ENCODE data around the gene CLDN16.
A peak's percentile ranks its signal among the peaks of the same experiment; 100 is the strongest.

CLDN16 gene

DNA sequence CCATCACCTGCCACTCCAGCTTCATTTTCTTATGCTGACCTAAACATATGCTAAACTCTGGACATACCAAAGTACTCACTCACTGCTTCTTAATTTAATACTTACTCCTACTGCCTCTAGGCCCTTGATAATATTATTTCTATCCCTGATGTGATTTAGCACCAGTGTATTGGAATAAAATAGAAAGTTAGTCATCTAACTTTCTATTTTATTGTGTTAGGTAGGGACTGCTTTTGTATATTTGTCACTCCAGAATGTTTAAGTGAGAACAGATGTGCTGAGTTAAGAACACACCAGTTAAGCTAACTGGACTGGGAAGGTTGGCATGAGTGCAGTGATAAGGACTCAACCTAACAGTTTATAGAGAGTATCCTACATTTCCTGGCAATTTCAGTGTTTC lies 6.5 kb upstream of the CLDN16 start:
- DNase-seq: no peak

DNA sequence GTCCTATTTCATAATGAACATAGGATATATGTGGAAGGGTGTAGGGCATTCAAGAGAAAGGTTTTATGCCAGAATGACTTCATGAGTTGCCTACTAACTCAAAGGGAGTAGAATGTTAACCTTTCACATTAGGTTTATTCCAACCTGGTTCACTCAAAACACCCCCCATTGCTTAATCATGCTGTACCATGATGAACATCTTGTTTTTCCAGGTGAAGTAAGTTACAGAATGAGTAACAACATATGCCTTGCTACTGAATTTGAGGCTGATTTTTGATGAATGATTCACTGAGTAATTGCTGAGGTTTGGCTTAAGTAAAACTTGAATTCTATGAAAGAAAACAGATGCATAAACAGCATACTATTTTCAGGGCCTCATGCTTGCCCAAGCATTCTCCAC lies 5.9 kb upstream of the CLDN16 start:
- DNase-seq: no peak

DNA sequence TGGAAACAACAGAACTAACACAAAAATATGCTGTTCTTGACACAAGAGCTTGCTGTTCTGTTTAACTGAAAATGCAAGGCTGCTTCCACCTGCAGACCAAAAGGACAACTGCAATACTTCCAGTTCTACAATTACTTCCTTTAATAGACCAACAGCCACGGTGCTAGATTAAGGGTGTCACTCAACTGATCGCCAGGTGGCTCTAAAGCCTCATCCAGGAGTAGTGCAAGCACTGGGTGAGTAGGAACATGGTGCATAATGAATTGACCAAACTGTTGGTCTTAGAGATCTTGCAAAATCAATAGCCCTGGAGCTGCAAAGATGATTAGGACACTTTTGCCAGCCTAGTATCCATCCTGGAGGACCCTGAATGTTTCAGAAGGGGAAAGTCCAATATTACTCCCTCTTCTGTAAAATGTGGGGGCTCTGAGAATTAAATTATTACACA lies 3.6 kb upstream of the CLDN16 start:
- peak; percentile 52 for DNase-seq

DNA sequence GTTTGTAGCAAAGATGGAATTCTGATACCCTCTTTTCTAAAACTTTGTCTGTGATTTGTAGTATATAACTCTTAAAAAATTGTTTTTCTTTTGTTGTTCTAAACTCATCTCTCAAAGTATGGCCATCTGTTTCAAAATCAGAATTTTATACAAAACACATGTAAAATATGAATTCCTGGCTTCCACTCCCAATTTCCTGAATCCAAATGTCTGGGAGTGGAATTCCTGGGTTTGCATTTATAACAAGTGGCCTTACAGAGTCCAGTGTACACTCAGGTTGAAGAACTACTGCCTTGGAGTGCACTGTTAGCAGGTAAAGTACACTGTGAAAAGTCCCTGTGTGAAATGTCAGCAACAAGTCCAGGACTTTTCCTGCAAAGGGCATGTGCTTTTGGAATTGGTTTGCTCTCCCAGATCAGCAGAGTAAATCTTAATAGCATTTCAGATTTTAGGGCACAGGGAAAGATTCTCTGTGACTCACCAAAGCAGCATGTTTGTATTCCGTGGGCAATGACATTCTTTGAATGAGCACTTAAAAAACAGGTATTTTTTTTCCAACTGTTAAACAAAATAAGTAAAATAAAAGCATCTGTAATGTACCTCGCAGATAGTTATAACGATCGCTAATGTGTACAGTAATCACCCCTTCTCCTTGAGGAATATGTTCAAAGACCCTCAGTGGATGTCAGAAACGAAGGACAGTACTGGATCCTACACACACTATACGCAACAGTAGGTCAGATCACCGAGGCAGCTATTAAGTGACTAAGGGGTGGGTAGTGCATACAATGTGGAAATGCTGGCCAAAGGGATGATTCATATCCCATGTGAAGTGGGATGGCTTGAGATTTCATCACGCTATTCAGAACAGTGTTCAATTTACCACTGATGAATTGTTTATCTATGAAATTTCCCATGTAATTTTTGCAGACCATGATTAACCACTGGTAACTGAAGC lies 2.0 kb upstream of the CLDN16 start:
- DNase-seq: peak; percentile 61

DNA sequence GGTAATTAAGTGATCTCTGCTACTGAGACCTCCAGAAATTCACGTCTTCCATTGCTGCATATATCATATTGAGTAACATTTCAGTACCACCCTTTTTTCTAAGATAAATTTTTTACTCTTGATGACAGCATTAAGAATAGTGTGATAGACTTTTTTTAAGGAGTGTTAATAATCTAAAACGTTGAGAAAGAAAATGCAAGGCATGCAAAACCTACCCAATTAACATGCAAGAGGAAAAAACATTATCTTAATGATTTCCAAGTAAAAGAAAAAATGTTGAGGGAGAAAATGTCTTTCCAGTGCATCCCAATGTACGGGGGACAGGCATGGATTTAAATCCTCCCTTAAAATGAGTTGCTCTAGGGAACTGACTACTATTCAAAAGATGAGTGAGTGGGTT lies 740 bp downstream of the CLDN16 start:
- no peak for DNase-seq

DNA sequence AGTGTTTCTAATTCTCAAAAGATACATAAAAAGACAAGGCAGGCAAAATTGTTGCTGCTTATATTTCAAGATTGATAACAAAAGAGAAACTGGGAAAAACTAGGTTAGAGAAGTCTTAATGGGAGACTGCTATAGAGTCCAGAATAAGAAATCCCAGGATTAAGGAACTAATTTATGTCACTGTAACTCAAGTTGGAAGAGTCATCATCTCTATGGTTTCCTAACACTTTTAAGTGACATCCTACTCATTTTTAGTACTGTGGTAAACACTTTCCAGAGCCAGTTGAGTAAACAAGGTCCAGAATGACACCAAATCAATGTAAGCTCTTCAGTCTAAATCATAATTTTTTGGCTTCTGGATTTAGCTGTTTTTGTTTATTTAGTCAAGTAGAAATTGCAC lies 8.0 kb downstream of the CLDN16 start:
- no peak for DNase-seq

DNA sequence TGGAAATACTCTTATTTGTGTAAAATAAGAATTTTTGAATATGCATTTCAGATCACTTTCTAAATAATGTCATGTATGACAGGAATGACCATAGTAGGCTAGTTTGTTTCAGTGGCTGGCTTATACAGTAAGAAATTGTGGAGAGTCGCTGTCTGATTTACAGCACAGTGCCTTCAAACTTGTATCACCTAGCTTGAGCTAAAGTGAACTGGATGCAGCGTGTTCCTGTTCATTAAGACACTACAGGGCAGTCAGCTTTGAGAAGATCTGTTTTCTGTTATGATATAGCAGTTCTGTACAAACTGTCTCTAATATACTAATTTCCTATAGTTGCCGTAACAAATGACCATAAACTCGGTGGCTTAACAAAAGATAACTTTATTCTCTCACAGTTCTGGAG lies 9.9 kb downstream of the CLDN16 start:
- DNase-seq: no peak

DNA sequence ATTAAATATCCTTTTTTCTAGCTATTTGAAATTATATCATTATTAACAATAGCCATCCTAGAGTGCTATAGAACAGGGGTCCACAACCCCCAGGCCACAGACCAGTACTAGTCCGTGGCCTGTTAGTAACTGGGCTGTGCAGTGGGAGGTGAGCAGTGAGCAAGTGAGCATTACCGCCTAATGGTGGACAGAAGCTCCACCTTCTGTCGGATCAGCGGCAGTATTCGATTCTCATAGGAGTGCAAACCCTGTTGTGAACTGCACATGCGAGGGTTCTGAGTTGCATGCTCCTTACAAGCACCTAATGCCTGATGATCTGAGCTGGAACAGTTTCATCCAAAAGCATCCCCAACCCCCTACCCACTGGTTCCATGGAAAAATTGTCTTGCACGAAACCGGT lies 11.7 kb downstream of the CLDN16 start:
- no peak for DNase-seq

DNA sequence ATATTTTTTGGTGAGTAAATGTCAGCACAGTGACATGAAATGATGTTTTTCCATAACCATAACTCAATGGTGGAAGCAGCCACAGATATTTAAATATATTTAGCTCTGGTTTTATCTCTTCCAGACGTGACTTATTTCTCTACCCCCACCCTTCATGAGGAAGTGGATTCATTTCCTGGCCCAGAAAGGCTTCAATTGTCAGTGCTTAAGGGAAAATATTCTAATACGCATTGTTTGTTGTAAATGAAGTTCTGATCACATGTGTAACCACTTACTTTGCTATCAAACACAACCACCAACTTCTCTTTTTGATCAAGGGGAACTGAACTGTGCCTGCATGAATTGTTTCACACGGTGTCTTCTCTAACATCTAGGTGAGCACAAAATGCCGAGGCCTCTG lies 14.0 kb downstream of the CLDN16 start:
- no peak for DNase-seq

DNA sequence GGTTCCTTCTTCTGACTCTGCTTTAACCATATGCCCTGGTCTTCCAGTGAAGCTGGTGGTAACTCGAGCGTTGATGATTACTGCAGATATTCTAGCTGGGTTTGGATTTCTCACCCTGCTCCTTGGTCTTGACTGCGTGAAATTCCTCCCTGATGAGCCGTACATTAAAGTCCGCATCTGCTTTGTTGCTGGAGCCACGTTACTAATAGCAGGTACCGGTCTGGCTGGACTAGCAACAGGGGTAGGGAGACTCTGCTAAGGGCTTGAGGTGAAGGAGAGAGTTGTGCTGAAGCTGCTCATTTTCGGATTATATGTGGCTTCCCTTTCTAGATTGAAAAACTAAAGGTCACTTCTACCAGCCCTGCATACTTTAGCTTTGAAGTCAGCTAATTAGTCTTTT lies 16.8 kb downstream of the CLDN16 start:
- peak; percentile 78 for DNase-seq

DNA sequence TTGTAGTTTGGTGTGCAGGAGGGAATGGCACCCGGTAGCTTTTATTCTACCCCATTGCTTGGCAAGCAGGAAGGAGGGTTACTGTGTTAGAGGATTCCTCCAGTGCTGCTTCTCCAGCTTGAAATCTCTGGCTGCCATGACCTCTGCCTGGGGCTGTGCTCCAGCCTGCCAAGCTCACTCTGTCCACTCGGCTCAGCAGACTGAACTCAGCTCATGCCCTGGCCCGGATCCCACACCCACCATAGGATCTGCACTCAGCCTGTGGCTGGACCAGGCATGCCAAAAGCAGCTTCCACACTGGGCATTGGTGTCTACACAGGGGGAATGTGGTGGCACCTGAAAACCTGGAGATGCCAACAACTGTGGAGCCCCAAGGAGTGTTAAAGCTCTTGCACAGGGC lies 26.3 kb downstream of the CLDN16 start:
- DNase-seq: no peak

DNA sequence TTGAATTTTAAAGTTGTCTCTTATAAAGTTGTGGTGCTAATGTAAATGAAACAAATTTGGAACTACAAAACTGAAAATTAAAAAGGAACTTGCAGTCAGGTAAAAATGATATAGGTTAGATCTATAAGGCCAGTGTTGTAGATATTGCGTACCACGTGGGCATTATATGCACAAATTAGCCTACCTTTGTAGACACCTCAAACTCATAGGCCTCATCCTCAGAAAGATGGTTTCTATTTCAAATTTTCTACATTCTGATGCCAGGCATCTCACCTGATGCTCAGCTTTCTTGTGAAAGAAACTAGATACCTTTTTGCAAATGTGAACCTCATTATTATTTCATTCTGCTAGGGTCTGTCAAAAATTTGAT lies 36.1 kb downstream of the CLDN16 start:
- no peak for DNase-seq

DNA sequence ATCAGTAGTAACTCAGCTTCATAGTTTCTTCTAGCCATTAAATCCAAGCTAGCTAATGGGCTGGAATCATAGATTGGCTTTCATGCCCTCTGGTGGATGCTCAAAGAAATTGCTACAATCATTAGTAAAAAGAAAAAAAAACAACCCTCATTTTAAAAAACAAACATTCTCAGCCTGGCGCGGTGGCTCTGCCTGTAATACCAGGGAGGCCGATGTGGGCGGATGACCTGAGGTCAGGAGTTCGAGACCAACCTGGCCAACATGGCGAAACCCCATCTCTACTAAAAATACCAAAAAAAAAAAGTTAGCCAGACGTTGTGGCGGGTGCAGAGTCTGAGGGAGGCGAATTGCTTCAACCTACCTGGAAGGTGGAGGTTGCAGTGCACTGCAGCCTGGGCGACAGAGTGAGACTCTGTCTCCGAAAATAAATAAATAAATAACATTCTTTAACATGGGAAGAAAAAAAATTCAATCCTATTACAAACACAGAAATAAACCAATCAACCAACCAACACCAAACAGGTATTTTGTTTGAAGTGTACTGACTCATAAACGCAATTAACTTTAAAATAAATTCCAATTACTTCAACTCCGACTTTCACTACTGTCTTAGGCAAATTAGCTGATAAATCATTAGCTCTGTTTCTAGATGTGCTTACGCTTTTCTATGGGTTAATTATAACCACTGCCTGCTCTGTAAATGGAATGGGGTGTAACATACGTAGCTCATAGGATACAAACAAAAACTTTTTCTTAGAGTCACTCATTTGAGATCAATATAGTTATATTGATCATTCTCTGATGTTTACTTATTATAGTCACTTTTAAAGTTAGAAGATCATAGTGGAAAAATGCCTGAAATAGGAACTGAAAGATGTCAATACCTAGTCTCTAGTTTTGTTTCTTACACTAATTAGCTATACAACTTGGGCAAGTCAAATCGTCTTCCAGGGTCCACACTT lies 36.8 kb downstream of the CLDN16 start:
- peak; percentile 74 for DNase-seq

DNA sequence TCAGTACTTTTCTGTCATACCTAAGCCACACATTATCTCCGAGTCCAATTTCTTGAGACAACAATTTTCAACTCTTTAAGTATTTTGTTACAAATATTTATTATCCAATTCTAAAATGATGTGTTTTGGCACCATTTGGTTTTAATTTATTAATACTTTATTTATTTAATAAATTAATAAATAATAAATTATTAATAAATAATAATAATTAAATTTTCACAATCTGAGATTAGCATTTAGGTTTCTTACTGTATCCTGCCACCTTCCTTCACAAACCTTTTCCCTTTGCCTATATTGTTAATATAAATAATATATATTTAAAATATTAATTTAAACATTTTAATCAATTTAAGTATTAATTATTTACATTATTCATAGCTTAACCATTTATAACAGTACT lies 37.9 kb downstream of the CLDN16 start:
- DNase-seq: no peak

DNA sequence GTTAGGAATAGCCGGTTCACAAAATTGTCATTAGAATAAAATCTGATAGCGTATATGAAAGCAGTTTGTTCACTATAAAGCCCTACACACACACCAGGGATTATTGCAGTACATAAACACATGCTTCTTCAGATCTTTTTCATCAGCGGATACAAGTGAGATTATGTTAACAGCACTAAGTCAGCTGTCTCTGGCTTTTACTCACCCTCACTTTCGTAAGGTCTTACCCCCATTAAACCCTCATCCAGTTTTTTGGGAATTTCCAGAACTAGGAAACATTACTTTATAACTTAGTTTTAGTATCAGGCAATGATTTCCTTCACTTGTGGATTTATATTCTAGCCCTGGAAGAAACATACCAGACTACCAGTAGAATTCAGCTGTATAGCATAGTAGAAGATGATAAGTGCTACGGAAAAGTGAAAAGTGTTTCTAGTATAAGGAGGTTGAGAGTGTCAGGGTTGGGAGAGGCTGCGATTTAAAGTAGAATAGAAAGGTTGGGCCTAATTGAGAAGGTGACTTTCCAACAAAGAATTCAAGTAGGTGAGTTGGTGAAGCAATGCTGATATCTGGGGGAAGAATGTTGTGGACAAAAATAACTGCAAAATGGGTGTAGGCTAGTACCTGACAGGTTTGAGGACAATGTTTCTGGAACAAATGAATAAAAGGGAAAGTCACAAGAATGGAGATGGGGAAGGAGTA lies 39.0 kb downstream of the CLDN16 start:
- DNase-seq: no peak

DNA sequence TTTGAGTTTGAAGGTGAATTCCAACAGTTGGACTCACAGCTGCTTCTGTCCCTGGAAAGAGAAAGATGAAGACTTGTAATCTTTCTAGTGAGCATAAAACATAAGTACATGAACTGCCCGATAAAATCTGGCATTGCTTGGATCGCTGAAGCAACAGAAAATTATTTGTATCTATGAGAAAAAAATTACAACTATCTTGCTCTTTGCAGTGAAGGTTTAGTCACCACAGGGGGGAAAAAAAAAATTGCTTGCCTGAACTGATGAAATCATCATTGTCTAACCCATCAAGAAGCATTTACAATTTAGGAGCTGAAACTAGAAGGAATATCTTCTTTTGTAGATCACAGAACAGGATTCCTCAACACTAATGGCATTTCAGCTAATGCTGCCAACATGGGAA lies 41.7 kb downstream of the CLDN16 start:
- DNase-seq: no peak

DNA sequence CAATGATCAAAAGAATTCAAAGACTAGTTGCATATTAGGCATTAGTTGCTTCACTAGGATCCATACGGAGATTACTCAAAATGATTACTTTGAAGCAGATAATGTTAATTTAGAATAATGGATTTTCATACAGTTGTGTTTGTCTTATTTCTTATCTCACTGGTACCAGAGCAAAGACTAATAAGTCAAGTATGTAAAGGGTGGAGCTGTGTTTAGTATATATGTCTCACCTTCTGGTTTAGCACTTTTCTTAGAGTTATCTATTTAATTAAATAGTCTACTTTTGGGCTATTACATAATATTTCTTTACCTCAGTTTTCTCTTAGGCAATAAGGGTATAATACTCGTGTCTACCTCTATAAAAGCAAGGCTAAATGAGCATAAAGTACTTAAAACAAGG lies 42.9 kb downstream of the CLDN16 start:
- no peak for DNase-seq

DNA sequence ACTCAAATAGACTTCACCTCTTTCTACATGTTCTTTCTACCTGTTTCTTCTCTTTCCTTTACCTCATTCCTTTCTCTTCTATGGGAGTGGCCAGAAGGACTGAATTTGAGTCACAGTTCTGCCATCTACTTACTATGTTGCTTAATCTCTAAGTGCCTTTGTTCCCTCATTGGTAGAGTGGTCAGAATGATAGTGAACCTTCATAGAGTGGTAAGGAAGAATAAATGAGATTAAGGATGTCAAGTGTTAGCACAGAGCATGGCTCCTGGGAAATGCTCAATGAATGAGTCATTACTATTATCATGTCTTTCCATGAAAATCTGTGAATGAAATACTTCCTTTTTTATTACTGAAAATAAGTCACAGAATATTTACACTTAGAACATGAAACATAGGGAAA lies 44.3 kb downstream of the CLDN16 start:
- DNase-seq: no peak

DNA sequence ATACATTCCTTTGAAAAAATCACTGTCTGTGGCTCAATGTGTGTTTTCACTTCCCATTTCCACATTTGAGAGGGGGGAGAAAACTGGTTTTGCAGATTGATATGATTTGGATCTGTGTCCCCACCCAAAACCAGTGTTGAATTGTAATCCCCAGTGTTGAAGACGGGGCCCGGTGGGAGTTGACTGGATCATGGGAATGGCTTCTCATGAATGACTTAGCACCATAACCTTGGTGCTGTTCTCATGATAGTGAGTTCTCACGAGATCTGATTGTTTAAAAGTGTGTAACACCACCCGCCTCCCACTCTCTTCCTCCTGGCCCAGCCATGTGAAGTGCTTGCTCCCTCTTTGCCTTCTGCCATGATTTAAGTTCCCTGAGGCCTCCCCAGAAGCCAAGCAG lies 45.7 kb downstream of the CLDN16 start:
- DNase-seq: no peak

DNA sequence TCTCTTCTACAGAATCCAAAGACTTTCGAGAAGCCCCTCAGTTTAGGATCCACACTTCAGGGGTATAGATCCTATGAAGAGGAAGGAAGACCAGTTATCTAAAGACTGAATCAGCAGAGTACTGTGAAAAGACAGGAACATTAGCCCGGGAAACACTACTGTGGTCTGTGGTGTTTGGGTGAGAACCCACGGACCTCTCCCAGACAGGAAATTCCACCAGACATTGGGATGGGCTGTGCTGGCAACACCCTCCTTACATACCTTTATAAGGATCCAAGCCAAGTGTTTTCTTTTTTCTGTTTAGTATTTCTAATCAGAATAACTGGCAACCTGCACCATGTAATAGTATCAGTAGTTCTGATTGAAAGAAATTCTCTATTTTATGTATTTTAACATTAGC lies 47.7 kb downstream of the CLDN16 start:
- peak; percentile 70 for DNase-seq

DNA sequence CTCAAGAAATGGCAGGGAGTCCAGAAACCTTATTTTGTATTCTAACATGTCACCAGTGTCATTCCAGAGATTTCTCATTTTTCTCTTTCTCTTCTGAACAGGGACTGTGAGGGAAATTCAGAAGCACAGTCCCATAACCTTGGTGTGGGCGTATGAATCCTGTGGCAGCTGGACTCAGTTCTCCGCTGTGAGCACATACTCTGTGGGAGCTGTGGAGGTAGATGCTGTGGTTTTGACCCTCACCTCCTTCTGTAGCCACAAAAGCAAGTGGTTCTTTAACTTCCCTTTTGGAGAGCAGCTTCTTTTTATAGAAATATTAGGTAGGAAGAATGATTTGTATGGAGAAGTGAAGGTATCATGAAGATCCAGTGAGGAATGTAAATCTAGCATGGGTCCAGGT lies 48.4 kb downstream of the CLDN16 start:
- DNase-seq: no peak

DNA sequence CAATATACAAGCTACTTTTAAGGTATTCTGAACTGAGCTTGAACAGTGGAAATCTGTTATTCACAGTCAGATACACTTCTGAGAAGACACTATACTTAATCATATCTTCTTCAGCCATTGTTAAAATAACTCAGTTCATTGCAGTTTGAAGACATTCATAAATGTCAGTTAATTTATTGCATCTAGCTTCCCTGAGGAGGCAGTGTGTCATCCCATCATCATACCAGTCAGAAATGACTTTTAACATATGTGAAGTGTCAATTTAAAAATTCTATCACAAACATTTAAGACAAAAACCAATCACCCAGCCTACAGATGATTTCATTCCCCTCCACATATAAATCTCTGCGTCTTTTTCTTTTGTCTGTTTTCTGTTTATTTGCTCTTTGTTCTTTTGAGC lies 54.3 kb downstream of the CLDN16 start:
- DNase-seq: no peak

DNA sequence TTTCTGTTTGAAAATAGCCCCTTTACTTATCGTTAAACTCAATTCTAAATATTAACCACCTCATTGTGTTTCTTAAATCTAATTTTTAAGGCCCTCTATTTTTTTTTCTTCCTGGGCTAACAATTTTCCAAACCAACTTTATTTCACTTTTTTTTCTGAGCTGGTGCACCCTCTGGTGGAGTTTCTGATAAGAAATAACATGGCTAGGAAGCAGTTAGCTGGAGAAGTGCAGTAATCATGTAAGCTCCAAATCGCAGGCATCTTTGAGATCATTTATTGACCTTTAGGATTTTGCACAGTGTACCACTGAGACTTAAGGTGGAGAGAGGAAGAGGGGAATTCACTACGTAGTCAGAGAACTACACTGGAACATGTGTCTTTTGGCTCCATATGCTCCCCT lies 55.3 kb downstream of the CLDN16 start:
- DNase-seq: no peak

Data from islet precursor cell (in vitro differentiated cells).